GM18507 (cell line): Measurements from ENCODE around the gene UBE2R2.
"Not testable (repeated sequence)": the region's sequence is repeated elsewhere in the genome, so short reads cannot be mapped to it uniquely, and the experiment has no call there.

Experiments
- DNase-seq: peaks from one replicate; pipeline ENCODE4 v3.0.0; 2011; ENCODE audit warnings: low read depth; ENCODE audit not compliant: insufficient read length; ENCODE audit errors: extremely low spot score
- FAIRE-seq: peaks from 2 replicates; lab custom pipeline; 2011; peaks lifted over from hg19 to GRCh38; lab: Jason Lieb, UNC

The UBE2R2 gene

DNA sequence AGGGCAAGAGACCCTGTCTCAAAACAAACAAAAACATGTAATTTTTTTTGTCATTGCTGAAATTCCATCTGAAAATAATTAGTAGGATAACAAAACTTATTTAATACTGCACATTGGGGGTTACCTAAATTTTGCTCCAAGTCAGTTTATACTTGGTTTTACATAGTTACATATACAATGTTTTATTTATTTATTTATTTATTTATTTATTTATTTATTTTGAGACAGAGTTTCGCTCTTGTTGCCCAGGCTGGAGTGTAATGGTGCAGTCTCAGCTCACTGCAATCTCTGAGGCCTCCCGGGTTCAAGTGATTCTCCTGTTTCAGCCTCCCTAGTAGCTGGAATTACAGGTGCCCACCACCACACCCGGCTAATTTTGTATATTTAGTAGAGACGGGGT, 52.3 kb downstream of the UBE2R2 start:
- DNase-seq, FAIRE-seq: not testable (repeated sequence)

DNA sequence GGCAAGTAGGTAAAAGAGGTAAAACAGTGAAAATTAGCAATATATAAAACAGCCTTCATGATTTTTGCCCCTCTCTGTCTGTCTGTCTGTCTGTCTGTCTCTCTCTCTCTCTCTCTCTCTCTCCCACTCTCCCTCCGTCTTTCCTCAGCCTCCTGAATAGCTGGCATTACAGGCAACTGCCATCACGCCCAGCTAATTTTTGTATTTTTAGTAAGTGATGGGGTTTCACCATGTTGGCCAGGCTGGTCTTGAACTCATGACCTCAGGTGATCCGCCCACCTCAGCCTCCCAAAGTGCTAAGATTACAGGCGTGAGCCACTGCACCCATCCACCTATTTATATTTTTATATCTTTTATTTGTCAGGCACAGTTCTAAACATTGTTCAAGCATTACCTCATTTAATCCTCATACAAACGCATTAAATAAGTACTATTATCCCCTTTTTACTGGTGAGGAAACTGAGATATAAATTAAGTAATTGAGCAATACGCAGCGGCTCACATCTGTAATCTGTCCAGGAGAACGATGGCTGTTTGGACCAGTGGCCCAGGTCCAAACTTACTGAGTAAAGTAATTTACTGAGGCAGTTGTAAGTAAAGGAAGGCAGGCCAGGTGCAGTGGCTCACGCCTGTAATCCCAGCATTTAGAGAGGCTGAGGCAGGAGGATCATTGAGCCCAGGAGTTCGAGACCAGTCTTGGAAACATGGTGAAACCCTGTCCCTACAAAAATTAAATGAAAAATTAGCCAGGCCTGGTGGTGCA, 60.9 kb downstream of the UBE2R2 start:
- no peak for DNase-seq
- FAIRE-seq, result no peak

- DNase-seq (no peak), FAIRE-seq (no peak)
Observed at GRCh38 chr9:33878691-33879366, 61.9 kb downstream of the UBE2R2 start.

DNA sequence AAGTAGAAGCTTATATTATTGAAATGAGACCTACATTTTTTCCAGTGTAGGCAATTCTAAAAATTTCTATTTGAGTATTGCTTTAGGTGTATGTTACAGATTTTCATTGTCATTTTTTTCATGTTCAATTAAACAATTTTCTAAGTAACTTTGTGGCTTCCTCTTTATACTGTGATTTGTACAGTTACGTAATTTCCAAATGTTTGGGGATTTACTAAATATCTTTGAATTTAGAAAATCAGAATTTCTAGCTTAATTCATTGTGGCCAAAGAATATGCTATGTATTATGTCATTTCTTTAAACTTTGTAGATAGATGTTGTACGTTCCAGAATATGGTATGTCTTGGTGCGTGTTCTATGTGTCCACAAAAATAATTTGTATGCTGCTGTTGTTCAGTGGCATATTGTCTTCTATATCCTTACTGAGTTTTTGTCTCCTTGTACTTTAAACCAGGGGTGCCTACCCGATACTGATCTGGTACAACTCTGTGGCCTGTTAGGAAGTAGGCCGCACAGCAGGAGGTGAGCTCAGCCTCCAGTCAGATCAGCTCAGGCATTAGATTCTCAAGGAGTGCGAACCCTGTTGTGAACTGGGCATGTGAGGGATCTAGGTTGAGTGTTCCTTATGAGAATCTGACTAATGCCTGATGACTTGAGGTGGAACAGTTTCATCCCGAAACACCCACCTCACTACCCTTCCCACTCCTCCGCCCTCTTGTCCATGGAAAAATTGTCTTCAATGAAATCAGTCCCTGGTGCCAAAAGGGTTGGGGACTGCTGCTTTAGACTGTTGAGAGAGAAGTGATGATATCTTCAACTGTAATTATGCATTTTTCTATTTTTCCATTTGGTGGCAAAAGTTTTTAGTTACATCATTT, 63.5 kb downstream of the UBE2R2 start:
- no peak for DNase-seq
- no peak for FAIRE-seq

GRCh38 chr9:33881635-33882034, 64.7 kb downstream of the UBE2R2 start:
- no peak for DNase-seq
- no peak for FAIRE-seq

GRCh38 chr9:33884856-33885701, 68.1 kb downstream of the UBE2R2 start:
- DNase-seq (no peak), FAIRE-seq (peak; percentile 39)

GRCh38 chr9:33885948-33886347, 69.0 kb downstream of the UBE2R2 start:
- DNase-seq (no peak), FAIRE-seq (no peak)

- FAIRE-seq (no peak), DNase-seq (no peak)
Observed at GRCh38 chr9:33893861-33894260, 76.9 kb downstream of the UBE2R2 start.

DNA sequence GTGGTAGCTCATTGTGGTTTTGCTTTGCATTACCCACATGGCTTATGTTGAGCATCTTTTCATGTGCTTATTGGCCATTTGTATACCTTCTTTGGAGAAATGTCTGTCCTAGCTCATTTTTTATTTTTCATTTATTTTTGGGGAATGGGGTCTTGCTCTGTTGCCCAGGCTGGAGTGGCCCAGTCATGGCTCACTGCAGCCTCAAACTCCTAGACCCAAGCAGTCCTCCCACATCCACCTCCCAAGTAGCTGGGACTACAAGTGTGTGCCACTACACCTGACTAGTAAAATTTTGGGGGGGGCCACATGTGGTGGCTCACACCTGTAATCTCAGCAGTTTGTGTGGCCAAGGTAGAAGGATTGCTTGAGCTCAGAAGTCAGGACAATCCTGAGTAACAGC, 77.4 kb downstream of the UBE2R2 start:
- FAIRE-seq (no peak), DNase-seq (no peak)

DNA sequence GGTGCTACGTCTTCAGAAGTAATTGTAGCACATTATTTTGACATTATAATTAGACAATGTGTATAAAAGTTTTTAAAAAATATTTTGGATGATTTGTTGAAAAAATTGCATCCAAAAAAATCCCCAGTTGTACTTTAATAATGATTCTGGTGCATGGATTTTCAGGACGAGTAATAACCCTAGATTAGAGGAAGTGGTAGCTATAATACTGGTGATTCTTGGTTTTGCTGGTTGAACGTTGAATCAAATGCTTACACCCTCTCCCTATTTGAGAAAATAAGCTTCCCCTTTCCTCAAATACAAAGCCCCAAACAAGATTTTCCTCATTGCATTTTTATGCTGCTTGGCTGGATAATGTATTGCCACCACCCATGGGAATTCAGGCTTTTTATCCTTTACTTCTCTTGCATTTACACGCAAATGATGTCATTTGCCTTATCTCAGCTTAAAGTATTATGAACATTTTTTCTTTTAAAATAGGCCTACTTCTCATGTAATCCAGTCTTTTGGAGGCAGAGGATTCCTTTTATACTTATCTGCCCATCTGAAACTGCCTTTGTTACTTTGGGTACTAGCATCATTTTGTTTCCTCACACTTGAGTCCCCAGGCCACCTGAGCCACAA, 86.3 kb downstream of the UBE2R2 start:
- DNase-seq (no peak), FAIRE-seq (no peak)

DNA sequence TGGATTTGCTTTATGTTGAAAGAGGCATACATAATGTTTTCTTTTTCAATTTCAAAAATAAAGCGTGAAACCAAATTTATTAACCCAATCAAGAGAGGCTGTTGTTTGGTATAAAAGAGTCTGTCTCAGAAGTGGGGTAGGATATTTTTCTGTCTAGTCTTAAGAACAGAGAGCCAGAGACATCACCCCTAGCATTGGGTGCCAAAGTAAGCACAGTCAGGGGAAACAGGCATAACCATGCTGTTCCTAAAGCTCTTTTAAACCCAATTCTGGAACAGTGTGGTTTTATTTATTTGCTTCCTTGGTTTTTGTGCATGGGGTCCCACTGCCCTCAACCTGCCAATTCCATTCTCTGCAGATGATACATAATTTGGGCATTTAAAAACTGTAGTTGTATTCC, 88.2 kb downstream of the UBE2R2 start:
- DNase-seq, result no peak
- FAIRE-seq, result no peak

GRCh38 chr9:33906769-33907168, 89.8 kb downstream of the UBE2R2 start:
- DNase-seq, result no peak
- no peak for FAIRE-seq

GRCh38 chr9:33907347-33907746, 90.4 kb downstream of the UBE2R2 start:
- FAIRE-seq, result no peak

DNA sequence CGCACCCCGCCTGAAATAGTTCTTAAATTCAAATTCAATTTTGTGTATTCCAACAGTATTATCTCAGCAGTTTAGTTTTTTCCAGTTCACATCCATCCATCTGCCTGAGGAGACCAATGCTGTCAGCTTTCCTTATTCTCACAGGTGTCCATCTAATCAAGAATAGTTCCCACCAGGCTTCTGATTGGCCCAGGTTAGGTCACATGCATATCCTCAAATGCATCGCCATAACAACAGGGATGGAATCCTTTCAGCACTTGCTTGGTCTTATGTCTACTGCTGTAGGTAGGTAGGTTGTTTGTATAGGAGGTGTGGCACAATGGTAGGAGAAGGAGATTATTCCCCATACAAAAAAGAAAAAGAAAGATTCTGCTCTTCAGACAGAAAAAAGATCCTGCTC, 91.2 kb downstream of the UBE2R2 start:
- FAIRE-seq (no peak), DNase-seq (no peak)

More at GRCh38 chr9:33907347-33907746, 90.4 kb downstream of the UBE2R2 start:
- no peak for DNase-seq

DNA sequence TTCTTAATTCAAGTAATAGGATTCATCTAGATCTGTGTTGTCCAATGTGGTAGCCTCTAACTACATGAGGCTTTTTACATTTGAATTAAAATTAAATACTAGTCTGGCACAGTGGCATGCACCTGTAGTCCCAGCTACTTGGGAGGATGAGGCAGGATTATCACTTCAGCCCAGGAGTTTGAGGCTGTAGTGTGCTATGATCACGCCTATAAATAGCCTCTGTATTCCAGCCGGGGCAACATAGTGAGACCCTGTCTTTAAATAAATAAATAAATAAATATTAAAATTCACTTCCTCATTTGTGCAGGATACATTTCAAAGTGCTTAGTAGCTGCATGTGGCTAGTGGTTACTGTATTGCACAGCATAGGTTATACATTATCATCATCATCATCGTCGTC, 91.8 kb downstream of the UBE2R2 start:
- FAIRE-seq (no peak), DNase-seq (no peak)

DNA sequence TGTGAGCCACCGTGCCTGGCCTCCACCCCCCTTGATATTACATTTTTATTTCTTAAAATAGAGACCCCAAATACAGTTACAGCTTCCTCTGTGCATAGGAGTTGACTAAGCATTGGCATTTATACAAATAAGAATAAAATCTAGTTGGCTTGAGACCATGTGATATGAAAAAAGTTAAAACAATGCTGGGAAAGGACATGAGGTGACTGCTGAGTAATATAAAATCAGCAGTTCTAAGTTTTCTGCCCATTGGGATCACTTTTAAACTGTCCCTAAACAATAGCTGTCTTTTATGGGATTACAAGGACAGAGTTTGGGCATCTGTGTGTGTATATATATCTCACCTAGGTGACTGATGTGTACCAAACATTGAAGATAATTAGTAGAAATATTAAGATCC, 96.6 kb downstream of the UBE2R2 start:
- FAIRE-seq (no peak), DNase-seq (no peak)

- FAIRE-seq, result no peak
- no peak for DNase-seq
Observed at GRCh38 chr9:33914887-33915628, 98.1 kb downstream of the UBE2R2 start.

DNA sequence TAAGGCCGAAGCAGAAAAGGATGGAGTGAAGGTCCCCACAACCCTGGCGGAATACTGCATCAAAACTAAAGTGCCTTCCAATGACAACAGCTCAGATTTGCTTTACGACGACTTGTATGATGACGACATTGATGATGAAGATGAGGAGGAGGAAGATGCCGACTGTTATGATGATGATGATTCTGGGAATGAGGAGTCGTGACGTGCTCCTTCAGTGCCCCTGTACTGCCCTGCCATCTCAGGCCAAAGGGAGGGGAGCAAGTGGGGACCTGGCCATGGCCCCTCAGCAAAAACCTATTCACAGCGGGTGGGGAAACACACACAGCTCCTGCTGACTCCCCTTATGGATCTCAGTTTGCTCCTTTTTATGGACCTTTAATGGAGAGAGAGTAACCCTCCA, 100.1 kb downstream of the UBE2R2 start:
- DNase-seq, result no peak
- FAIRE-seq, result no peak
